ENCODE measurements around the gene ATP6V0D1. TPM values are rescaled to one million over a fixed set of nuclear protein-coding genes. Genes with fewer than 3 reads are reported as not detected.

ATP6V0D1 gene
- total RNA-seq, 4 donors from 2014 or later, result 103 to 131 (median 119) TPM

GRCh38 chr16:67406111-67406971, 74.6 kb downstream of the ATP6V0D1 start:
- peak overlapping the region; percentile 15 to 73 (median 70) for H3K27ac ChIP-seq (replicated peaks in 1 of 4)
- peaks cover 17 to 22% (median 20%) of the 10 kb centered on the region in 4 donors for H3K4me1 ChIP-seq
- H3K9me3 ChIP-seq, result no peaks in the 10 kb centered on the region
- H3K27me3 ChIP-seq, result no peaks in the 10 kb centered on the region
- H3K36me3 ChIP-seq, result peaks cover 0 to 23% (median 0%) of the 10 kb centered on the region in 4 donors
- TF ChIP-seq POLR2A (IDR thresholded peaks at IDR 0.05; ENCODE audit: low read depth) (no peak), CTCF (IDR thresholded peaks at IDR 0.05) (no peak), EP300 (IDR thresholded peaks at IDR 0.05) (no peak), POLR2AphosphoS5 (IDR thresholded peaks at IDR 0.05) (peak in 1 of 2 donors; percentile 6)
- DNase-seq (ENCODE audit: extremely low spot score), result no peak
- intact Hi-C loops (cut with DNase I), result no loop called here
- 65% methylated on average over 14 of the region's 18 CpGs for WGBS
- no peak overlapping the region for H3K4me3 ChIP-seq

- intact Hi-C loops (cut with DNase I), result no loop called here
- H3K4me3 ChIP-seq, result no peak overlapping the region
- no peak for DNase-seq (ENCODE audit: extremely low spot score)
- no peak for TF ChIP-seq POLR2A (IDR thresholded peaks at IDR 0.05; ENCODE audit: low read depth)
- no peak for TF ChIP-seq POLR2AphosphoS5 (IDR thresholded peaks at IDR 0.05)
- TF ChIP-seq EP300 (IDR thresholded peaks at IDR 0.05), result no peak
- no peak for TF ChIP-seq CTCF (IDR thresholded peaks at IDR 0.05)
- H3K9me3 ChIP-seq, result no peaks in the 10 kb centered on the region
- H3K27me3 ChIP-seq, result no peaks in the 10 kb centered on the region
- H3K27ac ChIP-seq (replicated peaks in 1 of 4), result peak overlapping the region in 2 of 4 donors; percentile 72 to 73
- H3K4me1 ChIP-seq, result peaks cover 17 to 22% (median 20%) of the 10 kb centered on the region in 4 donors
- WGBS, result 92% methylated on average over 8 of the region's 8 CpGs
- peaks cover 0 to 23% (median 0%) of the 10 kb centered on the region in 4 donors for H3K36me3 ChIP-seq
Observed at GRCh38 chr16:67405336-67405735, 75.6 kb downstream of the ATP6V0D1 start.

- TF ChIP-seq POLR2A (IDR thresholded peaks at IDR 0.05; ENCODE audit: low read depth), result no peak
- no peak for TF ChIP-seq POLR2AphosphoS5 (IDR thresholded peaks at IDR 0.05)
- no peak for TF ChIP-seq EP300 (IDR thresholded peaks at IDR 0.05)
- no peak for TF ChIP-seq CTCF (IDR thresholded peaks at IDR 0.05)
- 93% methylated on average over 5 of the region's 5 CpGs for WGBS
- intact Hi-C loops (cut with DNase I), result no loop called here
- Histone ChIP-seq H3K27me3 (no peaks in the 10 kb centered on the region), H3K27ac (replicated peaks in 1 of 4) (no peak overlapping the region), H3K4me1 (peaks cover 18 to 25% (median 21%) of the 10 kb centered on the region in 4 donors), H3K9me3 (no peaks in the 10 kb centered on the region), H3K4me3 (no peak overlapping the region), H3K36me3 (peaks cover 0 to 23% (median 0%) of the 10 kb centered on the region in 4 donors)
- no peak for DNase-seq (ENCODE audit: extremely low spot score)
Observed at GRCh38 chr16:67404740-67405226, 76.2 kb downstream of the ATP6V0D1 start.

GRCh38 chr16:67403976-67404555, 76.9 kb downstream of the ATP6V0D1 start:
- 84% methylated on average over 11 of the region's 12 CpGs for WGBS
- H3K4me3 ChIP-seq, result no peak overlapping the region
- no peaks in the 10 kb centered on the region for H3K27me3 ChIP-seq
- intact Hi-C loops (cut with DNase I), result no loop called here
- H3K27ac ChIP-seq (replicated peaks in 1 of 4), result no peak overlapping the region
- H3K9me3 ChIP-seq, result no peaks in the 10 kb centered on the region
- no peak for TF ChIP-seq CTCF (IDR thresholded peaks at IDR 0.05)
- TF ChIP-seq EP300 (IDR thresholded peaks at IDR 0.05), result no peak
- TF ChIP-seq POLR2AphosphoS5 (IDR thresholded peaks at IDR 0.05), result no peak
- no peak for TF ChIP-seq POLR2A (IDR thresholded peaks at IDR 0.05; ENCODE audit: low read depth)
- DNase-seq (ENCODE audit: extremely low spot score), result no peak
- peaks cover 23 to 32% (median 28%) of the 10 kb centered on the region in 4 donors for H3K4me1 ChIP-seq
- peaks cover 0 to 18% (median 0%) of the 10 kb centered on the region in 4 donors for H3K36me3 ChIP-seq
